SU-DHL-6 (cell line): ENCODE measurements around the gene SFTA2.

ENCODE experiments used
- CTCF ChIP-seq: fragments of 200-600 bp; sonication (generic); IDR thresholded peaks from one replicate; pipeline ENCODE4 v1.5.1; 2017; ENCODE audit warnings: antibody characterized with exemption, mild to moderate bottlenecking, low read length, moderate library complexity; ENCODE audit not compliant: insufficient read depth, poor library complexity, severe bottlenecking
- EZH2phosphoT487 ChIP-seq: fragments of 200-600 bp; sonication (generic), shearing (Covaris generic); conservative IDR thresholded peaks from 2 replicates; pipeline ENCODE4 v1.6.1; 2018; ENCODE audit warnings: mild to moderate bottlenecking, antibody characterized with exemption, low read length, moderate library complexity, mixed read lengths

- TF ChIP-seq CTCF (no peak), EZH2phosphoT487 (no peak)
Measured at GRCh38 chr6:30885481-30885998, 46.4 kb downstream of the SFTA2 start.
